Measurements from ENCODE around the gene HS3ST2. TPM values are rescaled to one million over a fixed set of nuclear protein-coding genes. Genes with fewer than 3 reads are reported as not detected.

Gene HS3ST2
- total RNA-seq, 6 experiments from 2014 or later = not detected

DNA sequence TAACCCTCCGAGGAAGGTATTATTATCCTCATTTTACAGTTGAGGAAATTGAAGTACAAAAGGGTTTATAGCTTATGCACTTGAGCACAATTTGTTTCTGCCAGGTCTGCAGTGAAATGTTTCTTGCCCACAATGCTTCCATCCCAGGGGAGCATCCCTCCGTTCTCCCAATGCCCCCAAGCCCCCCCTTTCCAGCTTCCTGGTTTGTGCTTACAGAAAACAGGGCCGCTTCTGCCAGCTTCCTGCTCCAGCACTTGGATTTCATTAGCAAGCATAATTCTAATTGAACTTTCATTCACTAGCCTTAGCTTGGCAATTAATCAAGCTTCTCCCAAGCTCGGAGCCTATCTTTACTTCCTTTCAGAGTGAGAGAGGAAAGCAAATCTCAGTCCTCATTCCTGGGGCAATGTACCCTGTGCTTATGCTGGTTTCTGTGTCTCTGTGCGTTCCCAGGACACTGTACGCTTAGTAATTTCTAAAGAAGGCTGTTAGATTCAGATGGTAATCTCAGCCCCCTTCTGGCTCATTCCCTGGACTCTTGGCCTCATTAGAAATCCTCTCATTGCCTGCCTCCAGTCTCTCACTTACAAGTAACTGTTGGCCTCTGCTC is 141.6 kb downstream of the HS3ST2 start:
- DNase-seq = no peak
- Mint-ChIP-seq H3K9me3 (no peaks in the 10 kb centered on the region), H3K36me3 (ENCODE audit: low read depth) (no peaks in the 10 kb centered on the region), H3K4me3 (no peak overlapping the region), H3K27ac (no peak overlapping the region), H3K27me3 (ENCODE audit: insufficient read depth) (peaks cover 17% of the 10 kb centered on the region), H3K4me1 (ENCODE audit: low read depth) (no peaks in the 10 kb centered on the region)
- TF ChIP-seq CTCF (IDR thresholded peaks at IDR 0.05) = no peak

GRCh38 chr16:22961206-22961605 is 147.2 kb downstream of the HS3ST2 start:
- H3K27ac Mint-ChIP-seq = no peak overlapping the region
- no peaks in the 10 kb centered on the region for H3K36me3 Mint-ChIP-seq (ENCODE audit: low read depth)
- H3K9me3 Mint-ChIP-seq = no peaks in the 10 kb centered on the region
- H3K4me3 Mint-ChIP-seq = no peak overlapping the region
- no peak for TF ChIP-seq CTCF (IDR thresholded peaks at IDR 0.05)
- H3K27me3 Mint-ChIP-seq (ENCODE audit: insufficient read depth) = peaks cover 13% of the 10 kb centered on the region
- no peaks in the 10 kb centered on the region for H3K4me1 Mint-ChIP-seq (ENCODE audit: low read depth)
- no peak for DNase-seq

DNA sequence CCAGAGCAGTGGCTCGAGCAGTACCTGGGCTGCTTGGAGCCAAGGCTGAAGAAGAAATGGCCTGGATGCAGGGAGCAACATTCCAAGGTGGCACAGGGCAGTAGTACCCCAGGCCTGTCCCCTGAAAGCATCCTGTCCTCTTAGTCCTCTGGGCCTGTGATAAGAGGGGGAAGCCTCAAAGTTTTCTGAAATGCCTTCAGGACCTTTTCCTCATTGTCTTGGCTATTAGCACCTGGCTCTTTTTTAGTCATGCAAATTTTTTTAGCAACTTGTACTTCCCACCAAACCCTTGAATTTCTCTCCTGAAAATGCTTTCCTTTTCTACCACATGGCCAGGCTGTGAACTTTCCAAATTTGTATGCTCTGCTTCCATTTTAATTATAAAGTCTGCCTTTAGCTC is 148.9 kb downstream of the HS3ST2 start:
- Mint-ChIP-seq H3K9me3 (no peaks in the 10 kb centered on the region), H3K4me1 (ENCODE audit: low read depth) (no peaks in the 10 kb centered on the region), H3K27me3 (ENCODE audit: insufficient read depth) (peaks cover 18% of the 10 kb centered on the region), H3K4me3 (no peak overlapping the region), H3K36me3 (ENCODE audit: low read depth) (no peaks in the 10 kb centered on the region), H3K27ac (no peak overlapping the region)
- no peak for DNase-seq
- no peak for TF ChIP-seq CTCF (IDR thresholded peaks at IDR 0.05)
